ENCODE results near the gene ARRDC1.
A peak's percentile ranks its signal among the peaks of the same experiment; 100 is the strongest.

- TF ChIP-seq CTCF (IDR thresholded peaks at IDR 0.05) (peak in 4 of 5 experiments; percentile 35 to 41 (median 40)), POLR2A (IDR thresholded peaks at IDR 0.05) (no peak)
These were observed 15.8 kb downstream of the ARRDC1 start for GRCh38 chr9:137621131-137621757.
